Kidney (tissue), 14 donors: Measurements from ENCODE around the gene ARHGEF6. TPM values are rescaled to one million over a fixed set of nuclear protein-coding genes. Genes with fewer than 3 reads are reported as not detected.

Experiments used
- DNase-seq, 5 donors: peaks; one replicate each; pipeline ENCODE4 v3.0.0-alpha.2; 2013 to 2020
- FAIRE-seq: peaks from 2 replicates; lab custom pipeline; 2012; peaks lifted over from hg19 to GRCh38; lab: Jason Lieb, UNC
- H3K27ac ChIP-seq, 2 donors: one replicate each; pipeline ENCODE4 v1.7.0; 2013; ENCODE audit warnings: low read depth in 2 of 2, low read length in 2 of 2, inconsistent platforms in 1 of 2
- H3K27me3 ChIP-seq: one replicate; pipeline ENCODE4 v1.7.1; 2013; ENCODE audit warnings: low read length, inconsistent platforms; ENCODE audit not compliant: control insufficient read depth, insufficient read depth
- H3K36me3 ChIP-seq, 3 donors: one replicate each; pipeline versions ENCODE4 v1.7.0 to v1.7.1; 2013; ENCODE audit warnings: low read length in 3 of 3, control low read depth in 1 of 3, inconsistent platforms in 1 of 3; ENCODE audit not compliant: insufficient read depth in 3 of 3, control insufficient read depth in 2 of 3
- H3K4me1 ChIP-seq, 3 donors: one replicate each; pipeline versions ENCODE4 v1.7.0 to v1.7.1; 2013; ENCODE audit warnings: low read length in 3 of 3, inconsistent platforms in 1 of 3, low read depth in 1 of 3; ENCODE audit not compliant: control insufficient read depth in 2 of 3, insufficient read depth in 2 of 3
- H3K4me3 ChIP-seq, 3 donors: one replicate each; pipeline versions ENCODE4 v1.7.0 to v1.8.1; 2013; ENCODE audit warnings: low read length in 3 of 3, control low read depth in 1 of 3, inconsistent platforms in 1 of 3
- H3K9ac ChIP-seq, 3 donors: one replicate each; pipeline versions ENCODE4 v1.7.0 to v1.7.1; 2013; ENCODE audit warnings: low read length in 3 of 3, control low read depth in 1 of 3, inconsistent platforms in 1 of 3
- H3K9me3 ChIP-seq, 3 donors: one replicate each; pipeline versions ENCODE4 v1.7.0 to v1.7.1; 2013; ENCODE audit warnings: low read length in 3 of 3, control low read depth in 1 of 3, inconsistent platforms in 1 of 3; ENCODE audit not compliant: control insufficient read depth in 2 of 3, insufficient read depth in 1 of 3
- intact Hi-C: fragments of 100-400 bp; cut with DNase I; formaldehyde crosslinking; loops from one replicate; pipeline ENCODE4 v1.11.1; 2022
- polyA plus RNA-seq: library from polyadenylated mRNA; stranded (reverse); fragments of 350-450 nt; fragmentation: Illumina TruSeq; extraction: RNeasy Lipid Tissue Mini Kit (QIAGEN cat#74804); gene quantifications from one replicate; pipeline ENCODE4 v1.2.3, GENCODE V29; 2014; ENCODE audit warnings: low read depth, low replicate concordance; ENCODE audit not compliant: insufficient read depth
- total RNA-seq: library from RNA; stranded (reverse); fragmentation: NEBNext Ultra II Directional; extraction: Animal tissue kit (Norgen Biotek cat#: 25700); gene quantifications from one replicate; pipeline ENCODE4 v1.2.1, GENCODE V29; 2021
- TF ChIP-seq, protein P1 (sequence below): IDR thresholded peaks from 3 replicates; pipeline ENCODE4 v1.5.1; 2012; ENCODE audit warnings: mild to moderate bottlenecking, moderate library complexity, borderline replicate concordance; ENCODE audit not compliant: insufficient read depth; ENCODE audit errors: extremely low read depth
- donor health status: control.
- donor health status: control.
- donor health status: control.
- donor health status: control.
- donor health status: control.
- donor health status: DM: yes; HTN: yes; CAD: no.
- donor health status: Normal renal cell carcinoma (clear cell type).

The ARHGEF6 gene
- total and polyA plus RNA-seq, 2 donors from 2014 or later = 4.1 to 15.8 TPM

DNA sequence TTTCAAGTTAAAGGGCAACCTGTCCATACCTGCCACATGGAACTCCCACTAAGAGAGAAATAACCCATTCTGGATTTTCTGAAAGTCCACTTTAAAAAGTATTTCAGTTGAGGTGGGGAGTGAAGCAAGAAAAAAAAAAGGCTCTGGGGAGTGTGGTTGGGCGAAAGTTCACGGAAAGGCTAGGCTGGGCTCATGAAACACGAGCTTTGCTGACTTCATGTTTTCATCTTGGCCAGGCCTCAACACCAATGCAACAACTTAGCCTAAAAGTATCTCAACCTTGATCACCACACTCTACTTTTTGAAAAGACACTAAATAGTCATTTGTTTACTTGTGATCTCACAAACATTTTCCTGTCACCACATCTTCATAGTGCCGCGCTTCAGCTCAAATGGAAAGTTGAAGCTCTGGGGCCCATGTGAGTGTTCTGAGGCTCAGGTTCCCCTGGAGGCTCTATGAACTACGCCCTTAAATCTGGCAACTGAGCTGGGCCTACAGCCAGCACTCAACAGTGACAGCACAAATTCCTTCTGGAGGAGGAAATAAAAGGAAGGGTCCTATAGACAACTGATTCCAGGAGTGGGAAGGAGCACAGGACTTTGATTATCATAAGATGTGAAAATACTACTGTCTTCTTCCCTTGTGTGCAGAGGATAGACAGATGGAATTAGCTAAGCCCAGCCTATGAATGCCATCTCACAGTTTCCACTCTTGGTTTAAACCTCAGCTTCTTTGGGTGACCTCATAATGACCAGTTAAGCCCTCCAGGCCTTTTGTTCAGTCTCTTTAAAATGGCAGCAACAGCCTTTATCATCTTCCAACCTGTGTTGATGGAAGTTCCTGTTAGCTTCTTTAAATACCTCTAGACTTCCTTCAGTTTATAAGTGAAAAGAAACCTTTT lies 127.7 kb downstream of the ARHGEF6 start:
- TF ChIP-seq, protein P1, sequence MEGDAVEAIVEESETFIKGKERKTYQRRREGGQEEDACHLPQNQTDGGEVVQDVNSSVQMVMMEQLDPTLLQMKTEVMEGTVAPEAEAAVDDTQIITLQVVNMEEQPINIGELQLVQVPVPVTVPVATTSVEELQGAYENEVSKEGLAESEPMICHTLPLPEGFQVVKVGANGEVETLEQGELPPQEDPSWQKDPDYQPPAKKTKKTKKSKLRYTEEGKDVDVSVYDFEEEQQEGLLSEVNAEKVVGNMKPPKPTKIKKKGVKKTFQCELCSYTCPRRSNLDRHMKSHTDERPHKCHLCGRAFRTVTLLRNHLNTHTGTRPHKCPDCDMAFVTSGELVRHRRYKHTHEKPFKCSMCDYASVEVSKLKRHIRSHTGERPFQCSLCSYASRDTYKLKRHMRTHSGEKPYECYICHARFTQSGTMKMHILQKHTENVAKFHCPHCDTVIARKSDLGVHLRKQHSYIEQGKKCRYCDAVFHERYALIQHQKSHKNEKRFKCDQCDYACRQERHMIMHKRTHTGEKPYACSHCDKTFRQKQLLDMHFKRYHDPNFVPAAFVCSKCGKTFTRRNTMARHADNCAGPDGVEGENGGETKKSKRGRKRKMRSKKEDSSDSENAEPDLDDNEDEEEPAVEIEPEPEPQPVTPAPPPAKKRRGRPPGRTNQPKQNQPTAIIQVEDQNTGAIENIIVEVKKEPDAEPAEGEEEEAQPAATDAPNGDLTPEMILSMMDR = no peak
- Histone ChIP-seq H3K4me1 (no peaks in the 10 kb centered on the region), H3K27ac (no peak overlapping the region), H3K9ac (no peak overlapping the region), H3K27me3 (no peaks in the 10 kb centered on the region), H3K36me3 (no peaks in the 10 kb centered on the region), H3K4me3 (no peak overlapping the region), H3K9me3 (no peaks in the 10 kb centered on the region)
- intact Hi-C loops = no loop called here
- FAIRE-seq (no peak), DNase-seq (no peak)

DNA sequence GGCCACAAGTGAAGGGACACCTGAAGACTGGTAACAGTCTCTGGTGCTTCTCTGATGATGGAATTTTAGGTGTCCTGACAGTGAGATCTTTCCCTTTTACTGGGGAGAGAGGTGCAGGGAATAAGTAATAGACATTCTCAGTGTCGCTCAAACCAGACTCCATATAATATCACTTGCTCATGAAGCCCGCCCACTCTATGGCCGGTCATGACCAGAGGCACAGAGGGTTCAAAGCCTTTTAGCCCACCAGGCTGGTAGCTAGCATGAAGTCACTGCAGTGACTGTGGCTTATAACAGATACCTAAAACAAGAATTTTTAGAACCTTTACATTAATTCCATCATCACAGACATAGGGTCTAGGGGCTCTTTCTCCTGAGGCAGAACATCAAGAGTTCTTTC lies 129.9 kb downstream of the ARHGEF6 start:
- no peaks in the 10 kb centered on the region for H3K4me1 ChIP-seq
- no peaks in the 10 kb centered on the region for H3K27me3 ChIP-seq
- H3K9me3 ChIP-seq = no peaks in the 10 kb centered on the region
- H3K36me3 ChIP-seq = no peaks in the 10 kb centered on the region
- TF ChIP-seq, protein P1 = no peak
- no peak overlapping the region for H3K4me3 ChIP-seq
- H3K27ac ChIP-seq = no peak overlapping the region
- DNase-seq (no peak), FAIRE-seq (no peak)
- H3K9ac ChIP-seq = no peak overlapping the region
- intact Hi-C loops = no loop called here

DNA sequence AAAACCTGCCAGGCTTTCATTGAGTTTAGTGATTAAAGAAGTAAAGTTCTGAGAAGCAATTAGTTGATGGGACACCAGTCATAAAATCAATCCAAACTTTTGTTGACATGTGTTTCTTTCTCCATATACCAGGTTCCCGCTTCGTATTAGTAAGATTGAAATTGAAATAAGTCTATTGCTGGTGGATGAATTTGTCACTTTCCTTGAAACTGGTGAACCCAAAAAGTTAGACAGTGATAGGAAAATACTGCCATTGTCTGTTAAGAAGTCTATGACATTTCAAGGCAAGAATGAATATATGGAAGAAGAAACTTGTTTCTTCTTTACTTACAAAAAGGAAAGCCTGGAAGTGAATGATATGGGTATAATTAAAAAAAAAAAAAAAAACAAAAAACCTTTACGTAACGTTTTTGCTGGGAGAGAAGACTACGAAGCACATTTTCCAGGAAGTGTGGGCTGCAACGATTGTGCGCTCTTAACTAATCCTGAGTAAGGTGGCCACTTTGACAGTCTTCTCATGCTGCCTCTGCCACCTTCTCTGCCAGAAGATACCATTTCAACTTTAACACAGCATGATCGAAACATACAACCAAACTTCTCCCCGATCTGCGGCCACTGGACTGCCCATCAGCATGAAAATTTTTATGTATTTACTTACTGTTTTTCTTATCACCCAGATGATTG lies 132.9 kb downstream of the ARHGEF6 start, which contains the start of gene CD40LG:
CD40LG (plus strand) TSS at position 482 of the 684 bp plus-strand sequence; CDS start at position 573, 91 bp downstream.
- TF ChIP-seq, protein P1 = no peak
- Histone ChIP-seq H3K9me3 (no peaks in the 10 kb centered on the region), H3K27me3 (no peaks in the 10 kb centered on the region), H3K4me3 (no peak within 1 kb of the TSS), H3K4me1 (no peaks in the 10 kb centered on the region), H3K27ac (no peak within 1 kb of the TSS), H3K9ac (no peak within 1 kb of the TSS), H3K36me3 (no peaks in the 10 kb centered on the region)
- DNase-seq (no peak), FAIRE-seq (no peak)
- intact Hi-C loops = no loop called here
